Mesenteric fat pad (tissue), 1 donor: Measurements from ENCODE around the gene FLII. TPM values are rescaled to one million over a fixed set of nuclear protein-coding genes. Genes with fewer than 3 reads are reported as not detected.
"Not testable (repeated sequence)": the region's sequence is repeated elsewhere in the genome, so short reads cannot be mapped to it uniquely, and the experiment has no call there.

ENCODE experiments used
- DNase-seq: peaks from one replicate; pipeline ENCODE4 v3.0.0-alpha.2; 2020; ENCODE audit warnings: low spot score
- total RNA-seq: library from RNA; stranded (reverse); fragmentation: NEBNext Ultra II Directional; extraction: Animal tissue kit (Norgen Biotek cat#: 25700); gene quantifications from one replicate; pipeline ENCODE4 v1.2.1, GENCODE V29; 2021
- donor health status: DM: yes; HTN: yes; CAD: no.

The FLII gene
- total RNA-seq, 1 donor from 2014 or later: 269 TPM

- no peak for DNase-seq
These were observed 34.5 kb downstream of the FLII start for GRCh38 chr17:18224053-18224386.

GRCh38 chr17:18218756-18219415 lies 39.7 kb downstream of the FLII start:
- no peak for DNase-seq

DNA sequence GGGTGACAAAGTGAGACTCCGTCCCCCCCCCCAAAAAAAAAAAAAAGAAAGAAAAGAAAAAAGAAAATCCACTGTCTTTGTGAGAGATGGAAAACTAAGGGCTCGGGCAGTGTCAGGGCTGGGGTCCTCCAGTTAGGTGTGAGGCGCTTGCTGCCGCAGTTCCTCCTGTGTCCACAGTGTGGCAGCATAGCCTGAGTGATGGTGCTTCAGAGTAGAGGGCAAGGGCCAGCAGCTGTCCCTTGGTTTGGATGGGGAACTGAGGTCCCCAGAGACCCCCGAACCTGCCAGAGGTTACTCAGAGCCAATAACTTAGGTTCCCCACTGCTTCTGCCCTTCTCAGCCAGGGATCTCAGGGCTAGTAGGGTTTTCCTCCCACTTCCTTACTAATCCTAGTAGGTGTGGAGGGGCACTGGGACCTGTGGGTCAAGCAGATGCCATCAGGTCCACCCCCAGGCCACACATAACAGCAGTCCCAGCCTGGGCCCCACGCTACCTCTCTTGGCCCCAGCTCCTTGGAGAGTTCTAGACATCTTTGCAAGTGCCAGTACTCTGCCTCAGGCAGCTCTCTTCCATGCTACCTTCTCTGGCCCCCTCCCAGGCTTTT lies 41.0 kb downstream of the FLII start:
- no peak for DNase-seq

GRCh38 chr17:18216906-18217305 lies 41.6 kb downstream of the FLII start:
- not testable (repeated sequence) for DNase-seq

- no peak for DNase-seq
These were observed 44.8 kb downstream of the FLII start for GRCh38 chr17:18213666-18214270.

- no peak for DNase-seq
These were observed 50.4 kb downstream of the FLII start for GRCh38 chr17:18208092-18208491.

GRCh38 chr17:18206962-18207361 lies 51.6 kb downstream of the FLII start:
- no peak for DNase-seq

GRCh38 chr17:18205861-18206260 lies 52.7 kb downstream of the FLII start:
- no peak for DNase-seq

GRCh38 chr17:18203308-18203707 lies 55.2 kb downstream of the FLII start:
- no peak for DNase-seq

DNA sequence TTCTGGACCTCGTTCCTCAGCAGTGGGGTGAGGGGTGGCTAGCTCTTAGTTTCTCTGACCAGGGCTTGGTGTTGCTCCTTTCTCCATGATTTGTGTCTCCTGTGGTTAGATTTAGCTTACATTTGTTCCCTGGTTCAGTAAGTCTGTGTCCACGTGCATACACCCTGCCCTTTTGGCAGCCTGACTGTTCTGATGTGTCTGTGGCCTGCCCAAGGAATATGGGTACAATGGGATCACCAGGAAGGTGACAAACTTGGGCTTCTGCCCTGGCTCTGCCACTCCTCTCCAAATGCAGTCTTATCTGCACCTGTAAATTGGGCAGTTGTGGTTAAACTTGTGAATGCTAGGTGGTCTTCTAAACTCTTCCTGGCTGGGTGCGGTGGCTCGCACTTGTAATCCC lies 57.4 kb downstream of the FLII start:
- no peak for DNase-seq

- no peak for DNase-seq
These were observed 60.0 kb downstream of the FLII start for GRCh38 chr17:18198530-18198929.

DNA sequence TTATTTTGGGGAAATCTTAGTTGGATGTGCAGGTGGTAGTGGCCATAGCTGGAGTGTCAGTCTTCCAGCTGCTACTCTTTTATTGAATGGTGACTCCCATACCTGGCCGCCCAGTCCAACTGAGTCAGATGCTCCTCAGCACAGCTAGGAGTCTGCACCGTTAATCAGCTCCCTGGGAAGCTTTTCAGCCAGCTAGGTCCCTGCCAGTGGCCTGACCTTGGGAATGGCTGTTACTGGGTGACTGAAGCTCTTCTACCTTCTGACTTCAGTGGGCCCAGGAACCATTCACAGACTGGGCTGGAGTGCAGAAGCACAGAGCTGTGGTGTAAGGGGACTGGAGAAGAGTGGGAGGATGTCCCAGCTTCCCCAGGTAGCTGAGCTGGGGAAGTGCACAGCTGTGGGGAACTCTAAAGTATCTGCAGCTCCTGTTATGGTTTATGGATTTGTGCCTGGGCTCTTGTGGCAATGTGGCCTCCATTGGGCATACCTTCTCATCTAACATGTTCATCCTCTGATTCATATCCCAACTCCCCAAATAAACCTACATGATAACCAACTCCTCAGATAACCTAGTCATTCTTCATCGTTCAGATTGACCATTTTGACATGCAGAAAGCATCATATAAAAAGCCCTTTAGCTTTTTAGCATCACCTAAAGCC lies 60.9 kb downstream of the FLII start:
- DNase-seq: no peak

DNA sequence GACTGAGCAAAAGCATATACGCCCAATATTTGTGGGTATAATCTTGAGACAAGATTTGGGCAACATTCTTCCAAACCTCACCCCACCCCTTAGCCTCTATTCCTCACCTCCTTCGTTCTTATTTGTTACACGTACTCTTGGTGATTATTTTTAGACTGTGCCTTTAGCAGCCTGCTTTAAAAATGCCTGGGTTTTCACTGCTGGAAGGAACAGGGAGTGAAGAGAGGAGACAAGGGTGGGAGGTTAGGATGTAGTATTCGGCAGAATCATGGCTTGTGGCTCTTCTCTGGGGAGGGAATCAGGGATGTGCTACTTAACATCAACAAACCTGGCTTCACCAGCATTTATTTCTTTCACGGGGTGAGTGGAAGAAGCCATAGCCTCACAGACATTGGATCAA lies 63.3 kb downstream of the FLII start:
- DNase-seq: no peak

Other genes starting within 250 kb of the FLII start
- gene ATPAF2, start 219.6 kb downstream of the FLII start, total RNA-seq: 20.8 TPM
- gene GID4, start 219.3 kb downstream of the FLII start, total RNA-seq: 17.4 TPM
- 36.3 TPM for gene DRG2, start 170.8 kb downstream of the FLII start, total RNA-seq
- 0.71 TPM for gene MYO15A, start 150.0 kb downstream of the FLII start, total RNA-seq
- gene ALKBH5, start 74.9 kb downstream of the FLII start, total RNA-seq: 86.9 TPM
- 12.0 TPM for gene LLGL1, start 33.1 kb downstream of the FLII start, total RNA-seq
- gene MIEF2, start 1.9 kb upstream of the FLII start, total RNA-seq: 4.6 TPM
- 34.1 TPM for gene TOP3A, start 56.3 kb upstream of the FLII start, total RNA-seq
- gene SMCR8, start 56.6 kb upstream of the FLII start, total RNA-seq: 14.3 TPM
- 87.2 TPM for gene SHMT1, start 104.8 kb upstream of the FLII start, total RNA-seq
- 0.22 TPM for gene EVPLL, start 119.0 kb upstream of the FLII start, total RNA-seq
- gene LGALS9C, start 218.1 kb upstream of the FLII start, total RNA-seq: not detected